HepG2 (cell line): ENCODE data around the gene UBXN1. TPM values are rescaled to one million over a fixed set of nuclear protein-coding genes. Genes with fewer than 3 reads are reported as not detected.

Source experiments
- ATF4 ChIP-seq, 2 experiments: fragments of 450-650 bp in 1 of 2; sonication (generic) in 1 of 2; formaldehyde crosslinking; IDR thresholded peaks; 2 replicates each; pipeline versions ENCODE4 v1.5.0 to v1.8.0; 2020 to 2022; ENCODE audit warnings: mild to moderate bottlenecking in 1 of 2, missing genetic modification reagents in 1 of 2
- CENPX ChIP-seq: sonication (generic); formaldehyde crosslinking; IDR thresholded peaks from 2 replicates; pipeline ENCODE4 v1.9.0; 2021; ENCODE audit warnings: mild to moderate bottlenecking, missing genetic modification reagents, moderate library complexity
- CREB1 ChIP-seq, 2 experiments: fragments of 450-650 bp in 1 of 2; IDR thresholded peaks; 2 replicates each; pipeline ENCODE4 v1.6.1; 2016 to 2017; ENCODE audit warnings: control low read depth in 1 of 2, mild to moderate bottlenecking in 1 of 2, missing compliant biosample characterization in 1 of 2, missing genetic modification characterization in 1 of 2
- FOXA3 ChIP-seq: IDR thresholded peaks from 2 replicates; pipeline ENCODE4 v1.6.1; 2016; ENCODE audit warnings: missing genetic modification reagents, missing compliant biosample characterization
- HCFC1 ChIP-seq: fragments of 150-350 bp; IDR thresholded peaks from 2 replicates; pipeline ENCODE4 v1.6.1; 2014; ENCODE audit warnings: low read depth, low read length
- HNF4G ChIP-seq, 2 experiments: sonication (generic) in 1 of 2; formaldehyde crosslinking in 1 of 2; IDR thresholded peaks; 2 replicates each; pipeline versions ENCODE4 v1.4.0 to v1.6.1; 2011 to 2020; ENCODE audit warnings: borderline replicate concordance in 2 of 2, low read depth in 2 of 2, mild to moderate bottlenecking in 2 of 2, low read length in 1 of 2, missing genetic modification reagents in 1 of 2, moderate library complexity in 1 of 2
- IRF2 ChIP-seq: IDR thresholded peaks from 2 replicates; pipeline ENCODE4 v1.6.1; 2018; ENCODE audit warnings: missing genetic modification reagents, missing compliant biosample characterization
- ISX ChIP-seq: sonication (generic); formaldehyde crosslinking; conservative IDR thresholded peaks from 2 replicates; pipeline ENCODE4 v1.5.0; 2020; ENCODE audit warnings: missing genetic modification reagents
- LCORL ChIP-seq, 2 experiments: fragments of 450-650 bp in 1 of 2; sonication (generic) in 1 of 2; formaldehyde crosslinking in 1 of 2; IDR thresholded peaks; 2 replicates each; pipeline versions ENCODE4 v1.5.0 to v1.6.1; 2017 to 2020; ENCODE audit warnings: antibody characterized with exemption in 1 of 2, missing genetic modification reagents in 1 of 2
- MIER2 ChIP-seq: IDR thresholded peaks from 2 replicates; pipeline ENCODE4 v1.6.1; 2016; ENCODE audit warnings: missing biosample characterization, missing genetic modification reagents
- MYC ChIP-seq: sonication (generic); formaldehyde crosslinking; IDR thresholded peaks from 2 replicates; pipeline ENCODE4 v1.9.0; 2021; ENCODE audit warnings: missing genetic modification reagents, borderline replicate concordance
- PHF20 ChIP-seq: sonication (generic); formaldehyde crosslinking; IDR thresholded peaks from 2 replicates; pipeline ENCODE4 v1.5.0; 2020; ENCODE audit warnings: mild to moderate bottlenecking, missing genetic modification reagents
- SKI ChIP-seq: fragments of 450-650 bp; IDR thresholded peaks from one replicate; pipeline ENCODE4 v1.6.1; 2018; ENCODE audit warnings: mild to moderate bottlenecking; ENCODE audit not compliant: partially characterized antibody
- TCF12 ChIP-seq, 2 experiments: fragments of 450-650 bp in 1 of 2; sonication (generic) in 1 of 2; formaldehyde crosslinking in 1 of 2; IDR thresholded peaks; 2 replicates each; pipeline versions ENCODE4 v1.6.1 to v1.8.0; 2017 to 2022; ENCODE audit warnings: antibody characterized with exemption in 1 of 2, mild to moderate bottlenecking in 1 of 2, missing genetic modification reagents in 1 of 2, moderate library complexity in 1 of 2
- WIZ ChIP-seq: sonication (generic); formaldehyde crosslinking; IDR thresholded peaks from 2 replicates; pipeline ENCODE4 v1.5.1; 2020; ENCODE audit warnings: mild to moderate bottlenecking, missing genetic modification reagents
- ZNF563 ChIP-seq: sonication (generic); formaldehyde crosslinking; IDR thresholded peaks from 2 replicates; pipeline ENCODE4 v1.8.0; 2022; ENCODE audit warnings: mild to moderate bottlenecking, moderate library complexity, missing genetic modification reagents
- ZNF570 ChIP-seq: sonication (generic); formaldehyde crosslinking; IDR thresholded peaks from 2 replicates; pipeline ENCODE4 v1.4.0; 2020; ENCODE audit warnings: mild to moderate bottlenecking, missing genetic modification reagents, borderline replicate concordance
- ZNF768 ChIP-seq: sonication (generic); formaldehyde crosslinking; IDR thresholded peaks from 2 replicates; pipeline ENCODE4 v1.4.0; 2020; ENCODE audit warnings: missing genetic modification reagents
- ZSCAN21 ChIP-seq: sonication (generic); formaldehyde crosslinking; IDR thresholded peaks from 2 replicates; pipeline ENCODE4 v1.8.0; 2022; ENCODE audit warnings: mild to moderate bottlenecking, missing genetic modification reagents, moderate library complexity, borderline replicate concordance
- polyA plus RNA-seq, 8 experiments: library from polyadenylated mRNA; depleted of rRNA in 3 of 8; stranded (reverse) in 7 of 8; unstranded in 1 of 8; fragments of >200 nt; fragmentation: Illumina TruSeq in 4 of 8; extraction: Trizol in 4 of 8; gene quantifications; 2 replicates each; pipeline versions ENCODE4 v1.2.1 to v1.2.3, GENCODE V29; 2011 to 2016; ENCODE audit warnings: low read depth in 4 of 8, missing spikeins in 1 of 8, mixed read lengths in 1 of 8; ENCODE audit not compliant: insufficient read depth in 1 of 8
- total RNA-seq, 5 experiments: library from RNA; depleted of rRNA; stranded (reverse); fragments of >200 nt; fragmentation: Illumina TruSeq; extraction: Trizol; gene quantifications; 2 replicates each; pipeline ENCODE4 v1.2.3, GENCODE V29; 2016; ENCODE audit warnings: low read depth in 1 of 5
- TF ChIP-seq, protein P1 (sequence below): IDR thresholded peaks from 2 replicates; pipeline ENCODE4 v1.6.1; 2016; ENCODE audit warnings: missing compliant biosample characterization, missing genetic modification reagents, borderline replicate concordance
- TF ChIP-seq, protein P2 (sequence below): sonication (generic); formaldehyde crosslinking; IDR thresholded peaks from 2 replicates; pipeline ENCODE4 v1.5.1; 2020; ENCODE audit warnings: mild to moderate bottlenecking, missing genetic modification reagents, moderate library complexity

UBXN1 gene
- total and polyA plus RNA-seq, 2 of the 13 experiments (the other 11 are each of a cell fraction or from before 2014, with no cell fraction given): 47.5 to 52.4 TPM

- peak; percentile 76 for TF ChIP-seq CREB1 (IDR thresholded peaks at IDR 0.05)
- peak; percentile 93 for TF ChIP-seq CREB1 (CRISPR knock-in tag; IDR thresholded peaks at IDR 0.05)
- TF ChIP-seq SKI: no peak
- peak; percentile 45; the same call in 1 of the 2 replicates for TF ChIP-seq MYC (CRISPR knock-in tag)
- TF ChIP-seq HNF4G (IDR thresholded peaks at IDR 0.05; ENCODE audit: borderline replicate concordance, low read depth, low read length): peak; percentile 57; the same call in 1 of the 2 replicates
- TF ChIP-seq HNF4G (CRISPR knock-in tag; IDR thresholded peaks at IDR 0.05; ENCODE audit: borderline replicate concordance, low read depth): peak; percentile 25; the same call in 1 of the 2 replicates
- TF ChIP-seq HCFC1: peak; percentile 30; the same call in 1 of the 2 replicates
- TF ChIP-seq LCORL (IDR thresholded peaks at IDR 0.05): no peak
- TF ChIP-seq LCORL (CRISPR knock-in tag; IDR thresholded peaks at IDR 0.05): peak; percentile 32; the same call in 1 of the 2 replicates
- no peak for TF ChIP-seq ZNF570 (CRISPR knock-in tag)
- TF ChIP-seq ZNF563: peak; percentile 89
- TF ChIP-seq, protein P1, sequence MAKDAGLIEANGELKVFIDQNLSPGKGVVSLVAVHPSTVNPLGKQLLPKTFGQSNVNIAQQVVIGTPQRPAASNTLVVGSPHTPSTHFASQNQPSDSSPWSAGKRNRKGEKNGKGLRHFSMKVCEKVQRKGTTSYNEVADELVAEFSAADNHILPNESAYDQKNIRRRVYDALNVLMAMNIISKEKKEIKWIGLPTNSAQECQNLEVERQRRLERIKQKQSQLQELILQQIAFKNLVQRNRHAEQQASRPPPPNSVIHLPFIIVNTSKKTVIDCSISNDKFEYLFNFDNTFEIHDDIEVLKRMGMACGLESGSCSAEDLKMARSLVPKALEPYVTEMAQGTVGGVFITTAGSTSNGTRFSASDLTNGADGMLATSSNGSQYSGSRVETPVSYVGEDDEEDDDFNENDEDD (CRISPR knock-in tag): peak; percentile 85
- no peak for TF ChIP-seq MIER2 (CRISPR knock-in tag)
- TF ChIP-seq IRF2: peak; percentile 27
- TF ChIP-seq ISX (CRISPR knock-in tag): no peak
- 0 out of 2 replicates have a peak, but pooled peaks have one; percentile 19 for TF ChIP-seq FOXA3 (CRISPR knock-in tag)
- no peak for TF ChIP-seq ZNF768
- TF ChIP-seq ATF4 (CRISPR knock-in tag; IDR thresholded peaks at IDR 0.05): peak in 1 of 2 experiments; percentile 45; a peak in 1 of 4 replicates
- TF ChIP-seq CENPX (CRISPR knock-in tag): no peak
- TF ChIP-seq TCF12 (IDR thresholded peaks at IDR 0.05): no peak
- peak; percentile 75; the same call in 1 of the 2 replicates for TF ChIP-seq TCF12 (CRISPR knock-in tag; IDR thresholded peaks at IDR 0.05)
- TF ChIP-seq ZSCAN21: no peak
- TF ChIP-seq, protein P2, sequence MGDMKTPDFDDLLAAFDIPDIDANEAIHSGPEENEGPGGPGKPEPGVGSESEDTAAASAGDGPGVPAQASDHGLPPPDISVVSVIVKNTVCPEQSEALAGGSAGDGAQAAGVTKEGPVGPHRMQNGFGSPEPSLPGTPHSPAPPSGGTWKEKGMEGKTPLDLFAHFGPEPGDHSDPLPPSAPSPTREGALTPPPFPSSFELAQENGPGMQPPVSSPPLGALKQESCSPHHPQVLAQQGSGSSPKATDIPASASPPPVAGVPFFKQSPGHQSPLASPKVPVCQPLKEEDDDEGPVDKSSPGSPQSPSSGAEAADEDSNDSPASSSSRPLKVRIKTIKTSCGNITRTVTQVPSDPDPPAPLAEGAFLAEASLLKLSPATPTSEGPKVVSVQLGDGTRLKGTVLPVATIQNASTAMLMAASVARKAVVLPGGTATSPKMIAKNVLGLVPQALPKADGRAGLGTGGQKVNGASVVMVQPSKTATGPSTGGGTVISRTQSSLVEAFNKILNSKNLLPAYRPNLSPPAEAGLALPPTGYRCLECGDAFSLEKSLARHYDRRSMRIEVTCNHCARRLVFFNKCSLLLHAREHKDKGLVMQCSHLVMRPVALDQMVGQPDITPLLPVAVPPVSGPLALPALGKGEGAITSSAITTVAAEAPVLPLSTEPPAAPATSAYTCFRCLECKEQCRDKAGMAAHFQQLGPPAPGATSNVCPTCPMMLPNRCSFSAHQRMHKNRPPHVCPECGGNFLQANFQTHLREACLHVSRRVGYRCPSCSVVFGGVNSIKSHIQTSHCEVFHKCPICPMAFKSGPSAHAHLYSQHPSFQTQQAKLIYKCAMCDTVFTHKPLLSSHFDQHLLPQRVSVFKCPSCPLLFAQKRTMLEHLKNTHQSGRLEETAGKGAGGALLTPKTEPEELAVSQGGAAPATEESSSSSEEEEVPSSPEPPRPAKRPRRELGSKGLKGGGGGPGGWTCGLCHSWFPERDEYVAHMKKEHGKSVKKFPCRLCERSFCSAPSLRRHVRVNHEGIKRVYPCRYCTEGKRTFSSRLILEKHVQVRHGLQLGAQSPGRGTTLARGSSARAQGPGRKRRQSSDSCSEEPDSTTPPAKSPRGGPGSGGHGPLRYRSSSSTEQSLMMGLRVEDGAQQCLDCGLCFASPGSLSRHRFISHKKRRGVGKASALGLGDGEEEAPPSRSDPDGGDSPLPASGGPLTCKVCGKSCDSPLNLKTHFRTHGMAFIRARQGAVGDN (CRISPR knock-in tag): peak; percentile 76
- peak; percentile 38; the same call in 1 of the 2 replicates for TF ChIP-seq PHF20 (CRISPR knock-in tag)
- TF ChIP-seq WIZ (CRISPR knock-in tag): no peak
These were observed 32.7 kb downstream of the UBXN1 start, which contains the start of gene GANAB (continued) for GRCh38 chr11:62645946-62646824.
